ENCODE results near the gene RGL2.
"Not testable (repeated sequence)": the region's sequence is repeated elsewhere in the genome, so short reads cannot be mapped to it uniquely, and the experiment has no call there.

RGL2 gene

GRCh38 chr6:33298773-33299236 is at the start of gene RGL2:
Gene RGL2 (minus strand): TSS chr6:33298942. CDS start chr6:33298610, 332 bp downstream.
- no peak for DNase-seq

- DNase-seq, result no peak
Measured at GRCh38 chr6:33347816-33348215, 49.1 kb upstream of the RGL2 start.

GRCh38 chr6:33346972-33347371 is 48.2 kb upstream of the RGL2 start:
- not testable (repeated sequence) for DNase-seq

GRCh38 chr6:33344701-33345697 is 46.3 kb upstream of the RGL2 start:
- peak; percentile 54 for DNase-seq

- DNase-seq, result no peak
Measured at GRCh38 chr6:33343953-33344611, 45.3 kb upstream of the RGL2 start.

GRCh38 chr6:33343606-33343952 is 44.8 kb upstream of the RGL2 start:
- DNase-seq, result not testable (repeated sequence)

GRCh38 chr6:33339193-33339592 is 40.5 kb upstream of the RGL2 start:
- DNase-seq, result no peak

GRCh38 chr6:33336495-33336894 is 37.8 kb upstream of the RGL2 start:
- DNase-seq, result no peak

GRCh38 chr6:33335916-33336315 is 37.2 kb upstream of the RGL2 start:
- no peak for DNase-seq

GRCh38 chr6:33333666-33334065 is 34.9 kb upstream of the RGL2 start:
- no peak for DNase-seq

GRCh38 chr6:33330736-33331135 is 32.0 kb upstream of the RGL2 start:
- DNase-seq, result no peak

- DNase-seq, result no peak
Measured at GRCh38 chr6:33329058-33329457, 30.3 kb upstream of the RGL2 start.

GRCh38 chr6:33324125-33324524 is 25.4 kb upstream of the RGL2 start:
- no peak for DNase-seq

- DNase-seq, result peak; percentile 67
Measured at GRCh38 chr6:33323623-33323948, 24.8 kb upstream of the RGL2 start.

- DNase-seq, result no peak
Measured at GRCh38 chr6:33321227-33321626, 22.5 kb upstream of the RGL2 start.

GRCh38 chr6:33320315-33321181 is 21.8 kb upstream of the RGL2 start:
- no peak for DNase-seq

- no peak for DNase-seq
Measured at GRCh38 chr6:33319939-33320314, 21.2 kb upstream of the RGL2 start.

- DNase-seq, result no peak
Measured at GRCh38 chr6:33318426-33319073, 19.8 kb upstream of the RGL2 start.

- peak; percentile 99 for DNase-seq
Measured at GRCh38 chr6:33317669-33318425, 19.1 kb upstream of the RGL2 start, which contains the start of gene ZBTB22. Gene ZBTB22 (minus strand): TSS chr6:33317744. CDS start chr6:33316916, 828 bp downstream.

GRCh38 chr6:33317419-33317668 is 18.6 kb upstream of the RGL2 start:
- DNase-seq, result peak; percentile 76

- no peak for DNase-seq
Measured at GRCh38 chr6:33316603-33317418, 18.1 kb upstream of the RGL2 start.

Measured in NCI-H2227 treated with DMSO at 0.1 percent for 48 hours (cell line).